K562 (cell line): ENCODE results near the gene AIFM3. TPM values are rescaled to one million over a fixed set of nuclear protein-coding genes. Genes with fewer than 3 reads are reported as not detected.
"Not testable (repeated sequence)": the region's sequence is repeated elsewhere in the genome, so short reads cannot be mapped to it uniquely, and the experiment has no call there.

Experiments
- ATAC-seq: fragments of 200-7000 bp; cut with Tn5 transposase; 3 replicates; pipeline ENCODE4 v1.9.1; 2020; ENCODE audit warnings: moderate library complexity
- BruUV-seq: library from RNA; stranded (reverse); fragments of 400-500 nt; replicated peaks from 2 replicates; lab custom pipeline; 2021; lab: Mats Ljungman, UMichigan
- CTCF ChIA-PET: fragments of 300-600 bp; formaldehyde crosslinking; extraction: SDS; loops from one replicate; lab custom pipeline; 2021; ENCODE audit warnings: low intra/inter-chr PET ratio; lab: Yijun Ruan, JAX
- POLR2A ChIA-PET: fragments of 300-600, 350-650 bp; sonication (Branson Sonifier 250); formaldehyde crosslinking; extraction: SDS; loops from one replicate; lab custom pipeline; 2021; ENCODE audit warnings: antibody characterized with exemption, inconsistent platforms; lab: Yijun Ruan, JAX
- DNase-seq, 4 experiments: peaks; one replicate each; pipeline versions ENCODE4 v3.0.0 to v3.0.0-alpha.2; 2011 to 2018; ENCODE audit warnings: low spot score in 3 of 4, mixed read lengths in 3 of 4; ENCODE audit errors: extremely low read depth in 1 of 4
- FAIRE-seq: peaks from 2 replicates; lab custom pipeline; 2011; peaks lifted over from hg19 to GRCh38; lab: Jason Lieb, UNC
- H2AFZ ChIP-seq: 2 replicates; pipeline ENCODE4 v1.6.0; 2011; ENCODE audit warnings: low read depth, low read length, control low read depth, inconsistent platforms
- H3K27ac ChIP-seq: fragments of 200-600 bp; 3 replicates; pipeline ENCODE4 v1.8.0; 2011; ENCODE audit warnings: low read depth, mild to moderate bottlenecking, control low read depth, inconsistent platforms, low read length, moderate library complexity, mixed read lengths; ENCODE audit errors: extremely low read depth
- H3K27me3 ChIP-seq, 2 experiments: fragments of 300-600 bp in 1 of 2; 2 replicates in 1 of 2; 3 replicates in 1 of 2; pipeline versions ENCODE4 v1.6.0 to v1.8.0; 2011; ENCODE audit warnings: inconsistent platforms in 2 of 2, low read length in 2 of 2, mild to moderate bottlenecking in 1 of 2, mixed read lengths in 1 of 2, moderate library complexity in 1 of 2; ENCODE audit not compliant: control insufficient read depth in 2 of 2, insufficient read depth in 2 of 2
- H3K36me3 ChIP-seq: fragments of 300-600 bp; 3 replicates; pipeline ENCODE4 v1.8.0; 2011; ENCODE audit warnings: mild to moderate bottlenecking, low read length, inconsistent platforms; ENCODE audit not compliant: control insufficient read depth, insufficient read depth
- H3K4me1 ChIP-seq, 2 experiments: fragments of 200-600 bp in 1 of 2; replicated peaks in 1 of 2; 2 replicates in 1 of 2; 3 replicates in 1 of 2; pipeline versions ENCODE4 v1.5.1 to v1.8.0; 2011; ENCODE audit warnings: inconsistent platforms in 2 of 2, low read length in 2 of 2, mild to moderate bottlenecking in 1 of 2, mixed read lengths in 1 of 2, moderate library complexity in 1 of 2; ENCODE audit not compliant: control insufficient read depth in 2 of 2, insufficient read depth in 2 of 2
- H3K4me2 ChIP-seq: 2 replicates; pipeline ENCODE4 v1.6.1; 2011; ENCODE audit warnings: low read length, control low read depth, inconsistent platforms, mixed read lengths; ENCODE audit not compliant: insufficient read depth
- H3K4me3 ChIP-seq: fragments of 200-600 bp; sonication (generic), shearing (Covaris generic); 2 replicates; pipeline ENCODE4 v1.5.1; 2016; ENCODE audit warnings: control low read depth, inconsistent platforms
- H3K79me2 ChIP-seq: fragments of 200-600 bp; 3 replicates; pipeline ENCODE4 v1.8.0; 2011; ENCODE audit warnings: low read length, inconsistent platforms; ENCODE audit not compliant: control insufficient read depth, insufficient read depth
- H3K9ac ChIP-seq, 2 experiments: 2 replicates each; pipeline versions ENCODE4 v1.6.0 to v1.6.1; 2011; ENCODE audit warnings: low read depth in 2 of 2, low read length in 2 of 2, control low read depth in 1 of 2, inconsistent platforms in 1 of 2, mild to moderate bottlenecking in 1 of 2, mixed read lengths in 1 of 2; ENCODE audit not compliant: insufficient read depth in 1 of 2
- H3K9me1 ChIP-seq: one replicate; pipeline ENCODE4 v1.6.0; 2011; ENCODE audit warnings: inconsistent platforms, mild to moderate bottlenecking, low read length, moderate library complexity; ENCODE audit not compliant: control insufficient read depth, insufficient read depth
- H3K9me3 ChIP-seq: replicated peaks from 2 replicates; pipeline ENCODE4 v1.5.1; 2011; ENCODE audit warnings: low read depth, low read length, inconsistent platforms; ENCODE audit not compliant: control insufficient read depth, insufficient read depth
- H4K20me1 ChIP-seq: replicated peaks from 2 replicates; pipeline ENCODE4 v1.6.1; 2011; ENCODE audit warnings: low read length, inconsistent platforms, mixed read lengths; ENCODE audit not compliant: control insufficient read depth, insufficient read depth
- ETS2 ChIP-seq: IDR thresholded peaks from 2 replicates; pipeline ENCODE4 v1.6.1; 2016; ENCODE audit warnings: borderline replicate concordance, missing genetic modification characterization, mild to moderate bottlenecking, moderate library complexity, missing compliant biosample characterization; ENCODE audit not compliant: poor library complexity, severe bottlenecking
- HDAC1 ChIP-seq, 2 experiments: fragments of 450-650 bp; IDR thresholded peaks; 2 replicates each; pipeline ENCODE4 v1.6.1; 2016 to 2017; ENCODE audit warnings: inconsistent platforms in 1 of 2, mild to moderate bottlenecking in 1 of 2, moderate library complexity in 1 of 2
- HLTF ChIP-seq: fragments of 450-650 bp; IDR thresholded peaks from 2 replicates; pipeline ENCODE4 v1.6.1; 2016
- LARP7 ChIP-seq: fragments of 450-650 bp; IDR thresholded peaks from 2 replicates; pipeline ENCODE4 v1.6.1; 2016
- MTA1 ChIP-seq: fragments of 450-650 bp; IDR thresholded peaks from 2 replicates; pipeline ENCODE4 v1.6.1; 2017; ENCODE audit warnings: borderline replicate concordance
- NCOA4 ChIP-seq: fragments of 450-650 bp; IDR thresholded peaks from 2 replicates; pipeline ENCODE4 v1.6.1; 2018; ENCODE audit warnings: mild to moderate bottlenecking; ENCODE audit not compliant: partially characterized antibody
- POLR2A ChIP-seq: fragments of 450-650 bp; conservative IDR thresholded peaks from 2 replicates; pipeline ENCODE4 v1.6.1; 2016
- SUPT5H ChIP-seq: fragments of 450-650 bp; IDR thresholded peaks from 2 replicates; pipeline ENCODE4 v1.6.1; 2016
- WGBS: fragments of 100-300 bp; shearing (Covaris generic); methylation state at CpG from one replicate; pipeline ENCODE4 v1.1.6; 2016; ENCODE audit warnings: low coverage, mixed read lengths; ENCODE audit not compliant: insufficient coverage; ENCODE audit errors: missing lambda C conversion rate; 5-methylcytosine and 5-hydroxymethylcytosine counted together
- in situ Hi-C: fragments of 300-500 bp; cut with MboI; formaldehyde crosslinking; loops from 4 replicates; pipeline ENCODE4 v1.15.0; 2018; ENCODE audit warnings: inconsistent platforms, mixed read lengths
- intact Hi-C: fragments of 100-400 bp; cut with micrococcal nuclease; formaldehyde crosslinking; loops from 2 replicates; pipeline ENCODE4 v1.14.2; 2022
- polyA plus RNA-seq, 8 experiments: library from polyadenylated mRNA; depleted of rRNA in 4 of 8; stranded (reverse) in 5 of 8; unstranded in 3 of 8; fragments of >200 nt; fragmentation: Nextera tagmentation in 2 of 8; fragmentation: Illumina TruSeq in 1 of 8; extraction: Ambion mirVana in 2 of 8; extraction: Trizol in 1 of 8; gene quantifications; 2 replicates each; pipeline versions ENCODE4 v1.2.1 to v1.2.3, GENCODE V29; 2011 to 2014; ENCODE audit warnings: inconsistent platforms in 1 of 8, missing spikeins in 1 of 8
- total RNA-seq, 7 experiments: library from RNA; depleted of rRNA in 6 of 7; stranded (reverse); fragments of >200 nt in 6 of 7; fragmentation: Illumina TruSeq in 2 of 7; extraction: Trizol in 2 of 7; gene quantifications; 2 replicates each; pipeline versions ENCODE4 v1.2.1 to v1.2.3, GENCODE V29; 2011 to 2021; ENCODE audit warnings: low replicate concordance in 1 of 7
- TF ChIP-seq, protein P1 (sequence below), 2 experiments: fragments of 450-650 bp; IDR thresholded peaks; 2 replicates each; pipeline ENCODE4 v1.6.1; 2016
- TF ChIP-seq, protein P2 (sequence below): sonication (generic); formaldehyde crosslinking; IDR thresholded peaks from 2 replicates; pipeline ENCODE4 v1.8.0; 2022; ENCODE audit warnings: mild to moderate bottlenecking, missing genetic modification reagents
- TF ChIP-seq, protein P3 (sequence below): fragments of 450-650 bp; IDR thresholded peaks from 2 replicates; pipeline ENCODE4 v1.7.0; 2016; ENCODE audit warnings: borderline replicate concordance
- TF ChIP-seq, protein P4 (sequence below): fragments of 450-650 bp; IDR thresholded peaks from 2 replicates; pipeline ENCODE4 v1.6.1; 2016; ENCODE audit warnings: borderline replicate concordance
- TF ChIP-seq, protein P5 (sequence below): sonication (generic); formaldehyde crosslinking; IDR thresholded peaks from 2 replicates; pipeline ENCODE4 v1.8.1; 2023; ENCODE audit warnings: mild to moderate bottlenecking, missing genetic modification reagents, moderate library complexity

The AIFM3 gene
- total and polyA plus RNA-seq, 9 of the 15 experiments (the other 6 are each of a cell fraction or from before 2014, with no cell fraction given) = 0.03 to 0.20 (median 0.07) TPM; not detected in 1

DNA sequence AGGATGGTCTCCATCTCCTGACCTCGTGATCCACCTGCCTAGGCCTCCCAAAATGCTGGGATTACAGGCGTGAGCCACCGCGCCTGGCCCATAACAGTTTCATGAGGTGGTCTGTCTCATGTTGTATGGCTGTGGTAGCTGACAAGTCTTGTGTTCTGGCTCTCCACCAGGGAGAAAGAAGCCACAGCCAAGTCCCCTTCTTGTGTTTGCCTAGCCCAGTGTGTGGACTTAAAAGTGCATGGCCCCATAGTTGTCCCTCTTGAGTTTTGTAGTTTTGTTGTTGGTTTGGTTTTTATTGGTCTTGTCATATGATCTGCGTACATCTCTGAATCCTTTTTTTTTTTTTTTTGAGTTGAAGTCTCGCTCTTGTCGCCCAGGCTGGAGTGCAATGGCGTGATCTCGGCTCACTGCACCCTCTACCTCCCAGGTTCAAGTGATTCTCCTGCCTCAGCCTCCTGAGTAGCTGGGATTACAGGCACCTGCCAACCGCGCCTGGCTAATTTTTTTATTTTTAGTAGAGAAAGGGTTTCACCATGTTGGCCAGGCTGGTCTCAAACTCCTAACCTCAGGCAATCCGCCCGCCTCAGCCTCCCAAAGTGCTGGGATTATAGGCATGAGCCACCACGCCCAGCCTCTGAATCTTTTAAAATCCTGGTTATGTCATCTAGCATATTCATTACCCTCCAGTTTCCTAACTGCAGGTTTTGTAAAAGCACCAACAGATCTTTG is 27.4 kb upstream of the AIFM3 start:
- Histone ChIP-seq H3K4me1 (peaks cover 17 to 41% of the 10 kb centered on the region in 2 experiments), H3K36me3 (peaks cover 87% of the 10 kb centered on the region), H3K79me2 (peaks cover 97% of the 10 kb centered on the region), H4K20me1 (peaks cover 95% of the 10 kb centered on the region), H3K9me1 (peaks cover 39% of the 10 kb centered on the region)
- intact Hi-C loops, H3K27ac ChIP-seq, H3K9me3 ChIP-seq, DNase-seq, FAIRE-seq, H3K4me3 ChIP-seq, H3K9ac ChIP-seq, H3K4me2 ChIP-seq, H2AFZ ChIP-seq, in situ Hi-C loops, BruUV-seq, H3K27me3 ChIP-seq: not testable (repeated sequence)
- ChIA-PET CTCF (interaction anchor here (0.6 kb wide), 2 partner anchors 13 to 349 kb away, joined by 3 read pairs; no protein-coding TSS in a partner anchor), POLR2A (interaction anchor here (0.7 to 64.4 kb wide), 6 partner anchors 12 to 1151 kb away, joined by 3 to 1556 read pairs (median 4); partner anchors contain the start of genes AIFM3, CRKL, LZTR1 and MAPK1)
- peak; percentile 5; the same call in 1 of the 3 replicates for ATAC-seq
- 95% methylated on average over 14 of the region's 14 CpGs for WGBS
- TF ChIP-seq SUPT5H (peak; percentile 50), POLR2A (peak; percentile 55), MTA1 (peak; percentile 37; the same call in 1 of the 2 replicates), HDAC1 (IDR thresholded peaks at IDR 0.05) (peak in 1 of 2 experiments; percentile 41; a peak in 1 of 4 replicates), LARP7 (peak; percentile 92), NCOA4 (peak; percentile 63), HLTF (0 out of 2 replicates have a peak, but pooled peaks have one; percentile 45), ETS2 (tag) (peak; percentile 51)
- TF ChIP-seq, protein P1, sequence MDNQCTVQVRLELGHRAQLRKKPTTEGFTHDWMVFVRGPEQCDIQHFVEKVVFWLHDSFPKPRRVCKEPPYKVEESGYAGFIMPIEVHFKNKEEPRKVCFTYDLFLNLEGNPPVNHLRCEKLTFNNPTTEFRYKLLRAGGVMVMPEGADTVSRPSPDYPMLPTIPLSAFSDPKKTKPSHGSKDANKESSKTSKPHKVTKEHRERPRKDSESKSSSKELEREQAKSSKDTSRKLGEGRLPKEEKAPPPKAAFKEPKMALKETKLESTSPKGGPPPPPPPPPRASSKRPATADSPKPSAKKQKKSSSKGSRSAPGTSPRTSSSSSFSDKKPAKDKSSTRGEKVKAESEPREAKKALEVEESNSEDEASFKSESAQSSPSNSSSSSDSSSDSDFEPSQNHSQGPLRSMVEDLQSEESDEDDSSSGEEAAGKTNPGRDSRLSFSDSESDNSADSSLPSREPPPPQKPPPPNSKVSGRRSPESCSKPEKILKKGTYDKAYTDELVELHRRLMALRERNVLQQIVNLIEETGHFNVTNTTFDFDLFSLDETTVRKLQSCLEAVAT (IDR thresholded peaks at IDR 0.05) = peak in 1 of 2 experiments; percentile 71; a peak in 1 of 4 replicates
- TF ChIP-seq, protein P2, sequence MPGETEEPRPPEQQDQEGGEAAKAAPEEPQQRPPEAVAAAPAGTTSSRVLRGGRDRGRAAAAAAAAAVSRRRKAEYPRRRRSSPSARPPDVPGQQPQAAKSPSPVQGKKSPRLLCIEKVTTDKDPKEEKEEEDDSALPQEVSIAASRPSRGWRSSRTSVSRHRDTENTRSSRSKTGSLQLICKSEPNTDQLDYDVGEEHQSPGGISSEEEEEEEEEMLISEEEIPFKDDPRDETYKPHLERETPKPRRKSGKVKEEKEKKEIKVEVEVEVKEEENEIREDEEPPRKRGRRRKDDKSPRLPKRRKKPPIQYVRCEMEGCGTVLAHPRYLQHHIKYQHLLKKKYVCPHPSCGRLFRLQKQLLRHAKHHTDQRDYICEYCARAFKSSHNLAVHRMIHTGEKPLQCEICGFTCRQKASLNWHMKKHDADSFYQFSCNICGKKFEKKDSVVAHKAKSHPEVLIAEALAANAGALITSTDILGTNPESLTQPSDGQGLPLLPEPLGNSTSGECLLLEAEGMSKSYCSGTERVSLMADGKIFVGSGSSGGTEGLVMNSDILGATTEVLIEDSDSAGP (CRISPR knock-in tag) = 0 out of 2 replicates have a peak, but pooled peaks have one; percentile 53
- TF ChIP-seq, protein P3, sequence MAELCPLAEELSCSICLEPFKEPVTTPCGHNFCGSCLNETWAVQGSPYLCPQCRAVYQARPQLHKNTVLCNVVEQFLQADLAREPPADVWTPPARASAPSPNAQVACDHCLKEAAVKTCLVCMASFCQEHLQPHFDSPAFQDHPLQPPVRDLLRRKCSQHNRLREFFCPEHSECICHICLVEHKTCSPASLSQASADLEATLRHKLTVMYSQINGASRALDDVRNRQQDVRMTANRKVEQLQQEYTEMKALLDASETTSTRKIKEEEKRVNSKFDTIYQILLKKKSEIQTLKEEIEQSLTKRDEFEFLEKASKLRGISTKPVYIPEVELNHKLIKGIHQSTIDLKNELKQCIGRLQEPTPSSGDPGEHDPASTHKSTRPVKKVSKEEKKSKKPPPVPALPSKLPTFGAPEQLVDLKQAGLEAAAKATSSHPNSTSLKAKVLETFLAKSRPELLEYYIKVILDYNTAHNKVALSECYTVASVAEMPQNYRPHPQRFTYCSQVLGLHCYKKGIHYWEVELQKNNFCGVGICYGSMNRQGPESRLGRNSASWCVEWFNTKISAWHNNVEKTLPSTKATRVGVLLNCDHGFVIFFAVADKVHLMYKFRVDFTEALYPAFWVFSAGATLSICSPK = 0 out of 2 replicates have a peak, but pooled peaks have one; percentile 22
- TF ChIP-seq, protein P4, sequence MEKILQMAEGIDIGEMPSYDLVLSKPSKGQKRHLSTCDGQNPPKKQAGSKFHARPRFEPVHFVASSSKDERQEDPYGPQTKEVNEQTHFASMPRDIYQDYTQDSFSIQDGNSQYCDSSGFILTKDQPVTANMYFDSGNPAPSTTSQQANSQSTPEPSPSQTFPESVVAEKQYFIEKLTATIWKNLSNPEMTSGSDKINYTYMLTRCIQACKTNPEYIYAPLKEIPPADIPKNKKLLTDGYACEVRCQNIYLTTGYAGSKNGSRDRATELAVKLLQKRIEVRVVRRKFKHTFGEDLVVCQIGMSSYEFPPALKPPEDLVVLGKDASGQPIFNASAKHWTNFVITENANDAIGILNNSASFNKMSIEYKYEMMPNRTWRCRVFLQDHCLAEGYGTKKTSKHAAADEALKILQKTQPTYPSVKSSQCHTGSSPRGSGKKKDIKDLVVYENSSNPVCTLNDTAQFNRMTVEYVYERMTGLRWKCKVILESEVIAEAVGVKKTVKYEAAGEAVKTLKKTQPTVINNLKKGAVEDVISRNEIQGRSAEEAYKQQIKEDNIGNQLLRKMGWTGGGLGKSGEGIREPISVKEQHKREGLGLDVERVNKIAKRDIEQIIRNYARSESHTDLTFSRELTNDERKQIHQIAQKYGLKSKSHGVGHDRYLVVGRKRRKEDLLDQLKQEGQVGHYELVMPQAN = peak; percentile 52; the same call in 1 of the 2 replicates
- TF ChIP-seq, protein P5, sequence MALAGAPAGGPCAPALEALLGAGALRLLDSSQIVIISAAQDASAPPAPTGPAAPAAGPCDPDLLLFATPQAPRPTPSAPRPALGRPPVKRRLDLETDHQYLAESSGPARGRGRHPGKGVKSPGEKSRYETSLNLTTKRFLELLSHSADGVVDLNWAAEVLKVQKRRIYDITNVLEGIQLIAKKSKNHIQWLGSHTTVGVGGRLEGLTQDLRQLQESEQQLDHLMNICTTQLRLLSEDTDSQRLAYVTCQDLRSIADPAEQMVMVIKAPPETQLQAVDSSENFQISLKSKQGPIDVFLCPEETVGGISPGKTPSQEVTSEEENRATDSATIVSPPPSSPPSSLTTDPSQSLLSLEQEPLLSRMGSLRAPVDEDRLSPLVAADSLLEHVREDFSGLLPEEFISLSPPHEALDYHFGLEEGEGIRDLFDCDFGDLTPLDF (CRISPR knock-in tag) = 0 out of 2 replicates have a peak, but pooled peaks have one; percentile 12
